ENCODE results near the gene IFFO2. TPM values are rescaled to one million over a fixed set of nuclear protein-coding genes. Genes with fewer than 3 reads are reported as not detected.

The IFFO2 gene
- total RNA-seq, 2 experiments from 2014 or later: 19.9 to 22.7 TPM

GRCh38 chr1:18938008-18938706 lies 18.3 kb downstream of the IFFO2 start:
- ChIA-PET CTCF (no interaction called here), POLR2A (interaction anchor here (1.2 to 3.4 kb wide), 2 partner anchors 11 to 13 kb away, joined by 9 to 23 read pairs; no protein-coding TSS in a partner anchor)
- Mint-ChIP-seq H3K27me3 (no peaks in the 10 kb centered on the region), H3K9me3 (no peaks in the 10 kb centered on the region), H3K4me3 (no peak overlapping the region), H3K36me3 (ENCODE audit: low read depth) (no peaks in the 10 kb centered on the region), H3K4me1 (peaks cover 8% of the 10 kb centered on the region), H3K27ac (no peak overlapping the region)
- DNase-seq: no peak

- no peaks in the 10 kb centered on the region for H3K27me3 Mint-ChIP-seq
- H3K27ac Mint-ChIP-seq: no peak overlapping the region
- CTCF ChIA-PET: no interaction called here
- H3K9me3 Mint-ChIP-seq: no peaks in the 10 kb centered on the region
- no peaks in the 10 kb centered on the region for H3K36me3 Mint-ChIP-seq (ENCODE audit: low read depth)
- peaks cover 10% of the 10 kb centered on the region for H3K4me1 Mint-ChIP-seq
- H3K4me3 Mint-ChIP-seq: no peak overlapping the region
- POLR2A ChIA-PET: interaction anchor here (3.4 kb wide), 1 partner anchor 10 kb away, joined by 23 read pairs; no protein-coding TSS in a partner anchor
- no peak for DNase-seq
Observed at GRCh38 chr1:18937539-18937938, 18.9 kb downstream of the IFFO2 start.

DNA sequence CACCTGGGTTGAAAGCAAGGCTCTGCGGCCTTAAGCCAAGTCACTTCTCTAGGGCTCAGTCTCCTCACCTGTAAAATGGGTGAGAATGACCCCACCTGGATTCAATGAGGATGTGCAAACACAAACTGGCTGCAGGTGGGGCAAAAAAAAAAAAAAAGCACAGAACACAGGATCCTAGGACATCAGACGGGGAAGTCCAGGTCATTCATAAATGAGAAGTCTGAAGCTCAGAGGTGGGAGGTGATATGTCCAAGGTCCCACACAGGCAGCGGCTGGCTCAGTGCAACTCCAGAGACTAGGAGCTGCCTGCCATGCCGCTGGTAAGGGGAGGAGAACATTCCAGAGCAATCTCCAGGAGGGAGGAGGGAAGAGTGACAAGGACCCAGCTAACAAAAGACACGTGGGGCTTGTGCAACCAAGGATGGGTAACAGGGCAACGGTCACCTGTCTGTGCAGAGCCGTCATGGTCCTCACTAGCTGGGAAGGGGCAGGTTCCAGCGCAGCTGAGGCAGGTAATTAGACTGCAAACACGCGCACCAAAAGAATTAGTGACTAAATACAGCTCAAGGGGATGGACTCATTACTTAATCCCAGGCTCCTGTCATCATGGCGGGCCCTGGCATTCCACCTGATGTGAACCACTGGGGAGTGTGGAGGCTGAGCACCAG lies 19.5 kb downstream of the IFFO2 start:
- Mint-ChIP-seq H3K27ac (no peak overlapping the region), H3K9me3 (no peaks in the 10 kb centered on the region)
- CTCF ChIA-PET: interaction anchor here (0.7 kb wide), 1 partner anchor 38 kb away, joined by 4 read pairs; no protein-coding TSS in a partner anchor

DNA sequence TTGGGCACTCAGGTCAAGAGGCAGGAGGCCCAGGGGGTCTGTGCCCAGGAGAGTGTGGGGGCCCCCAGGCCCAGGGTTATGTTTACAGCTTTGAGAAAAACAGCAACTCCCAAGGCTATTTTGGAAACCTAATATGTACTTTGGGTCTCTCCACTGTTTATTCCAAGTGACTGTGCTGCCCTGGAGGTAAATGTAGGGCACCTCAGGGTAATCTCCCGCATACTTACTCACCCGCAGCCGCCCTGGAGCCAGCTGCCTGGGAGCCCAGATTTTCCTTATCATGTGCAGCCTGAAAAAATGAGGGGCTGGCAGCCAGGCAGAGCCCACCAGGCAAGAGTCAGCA lies 20.0 kb downstream of the IFFO2 start:
- Mint-ChIP-seq H3K36me3 (ENCODE audit: low read depth) (no peaks in the 10 kb centered on the region), H3K4me1 (peaks cover 15% of the 10 kb centered on the region), H3K27ac (no peak overlapping the region), H3K4me3 (no peak overlapping the region), H3K9me3 (no peaks in the 10 kb centered on the region), H3K27me3 (no peaks in the 10 kb centered on the region)
- ChIA-PET POLR2A (interaction anchor here (3.4 kb wide), 1 partner anchor 9 kb away, joined by 23 read pairs; no protein-coding TSS in a partner anchor), CTCF (no interaction called here)
- DNase-seq: no peak

More for the DNA sequence above, 19.5 kb downstream of the IFFO2 start:
- Mint-ChIP-seq H3K27me3 (no peaks in the 10 kb centered on the region), H3K4me3 (no peak overlapping the region), H3K36me3 (ENCODE audit: low read depth) (no peaks in the 10 kb centered on the region), H3K4me1 (peaks cover 12% of the 10 kb centered on the region)
- DNase-seq: no peak
- POLR2A ChIA-PET: interaction anchor here (3.4 kb wide), 1 partner anchor 10 kb away, joined by 23 read pairs; no protein-coding TSS in a partner anchor

DNA sequence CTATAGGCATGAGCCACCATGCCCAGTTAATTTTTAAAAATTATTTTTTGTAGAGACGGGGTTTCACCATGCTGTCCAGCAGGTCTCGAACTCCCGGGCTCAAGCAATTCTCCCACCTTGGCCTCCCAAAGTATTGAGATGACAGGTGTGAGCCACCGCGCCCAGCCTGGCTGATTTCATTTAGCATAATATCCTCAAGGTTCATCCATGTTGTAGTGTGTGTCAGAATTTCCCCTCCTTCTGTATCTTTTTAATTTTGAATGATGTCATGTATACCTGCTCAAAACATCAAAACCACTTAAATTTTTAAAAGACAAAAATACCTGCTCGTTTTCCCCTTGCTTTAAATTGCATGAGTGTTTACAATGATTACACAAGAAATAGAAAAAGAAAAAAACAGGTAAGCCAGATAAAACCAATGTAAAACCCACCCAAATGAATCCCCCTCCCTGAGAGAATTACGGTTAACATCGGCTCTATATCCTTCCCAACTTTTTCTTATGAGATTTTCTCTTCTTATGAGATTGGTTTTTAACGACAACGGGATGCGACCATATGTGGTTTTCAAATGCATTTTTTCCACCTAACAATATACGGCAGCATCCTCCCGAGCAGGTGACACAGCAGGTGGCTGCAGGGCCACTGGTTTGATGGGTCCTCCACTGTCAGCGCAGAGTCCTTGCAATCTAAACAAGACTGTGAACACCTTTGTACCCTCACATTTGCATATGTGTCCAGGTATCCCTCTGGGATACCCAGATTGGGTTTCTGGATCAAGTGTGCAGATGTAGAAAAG lies 22.1 kb downstream of the IFFO2 start:
- H3K36me3 Mint-ChIP-seq (ENCODE audit: low read depth): no peaks in the 10 kb centered on the region
- ChIA-PET CTCF (no interaction called here), POLR2A (no interaction called here)
- peaks cover 23% of the 10 kb centered on the region for H3K4me1 Mint-ChIP-seq
- no peak overlapping the region for H3K27ac Mint-ChIP-seq
- no peak for DNase-seq
- no peak overlapping the region for H3K4me3 Mint-ChIP-seq
- no peaks in the 10 kb centered on the region for H3K27me3 Mint-ChIP-seq
- no peaks in the 10 kb centered on the region for H3K9me3 Mint-ChIP-seq

DNA sequence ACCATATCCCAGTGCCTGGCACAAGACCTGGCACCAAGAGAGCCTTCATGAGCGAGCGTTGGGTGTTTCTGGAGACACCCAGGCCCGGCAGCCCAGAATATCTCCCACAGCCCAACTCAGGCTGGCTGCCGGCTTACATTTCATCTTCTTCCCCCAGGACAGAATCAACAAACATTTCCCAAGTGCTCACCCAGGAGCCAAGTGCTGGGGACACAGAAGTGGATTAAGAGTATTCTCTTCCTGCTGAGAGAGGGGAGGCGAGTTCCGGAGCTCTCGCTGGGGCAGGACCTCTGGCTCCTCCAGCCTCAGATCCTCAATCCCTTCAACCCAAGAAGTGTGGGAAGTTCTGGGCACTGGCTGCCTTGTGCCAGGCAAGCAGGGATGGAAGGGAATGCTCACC lies 23.6 kb downstream of the IFFO2 start:
- no peak for DNase-seq
- H3K4me1 Mint-ChIP-seq: peaks cover 35% of the 10 kb centered on the region
- H3K27ac Mint-ChIP-seq: no peak overlapping the region
- ChIA-PET POLR2A (interaction anchor here (1.3 to 2.2 kb wide), 3 partner anchors 16 to 23 kb away, joined by 3 to 7 read pairs (median 6); partner anchors contain the start of gene IFFO2), CTCF (no interaction called here)
- no peak overlapping the region for H3K4me3 Mint-ChIP-seq
- no peaks in the 10 kb centered on the region for H3K36me3 Mint-ChIP-seq (ENCODE audit: low read depth)
- no peaks in the 10 kb centered on the region for H3K27me3 Mint-ChIP-seq
- H3K9me3 Mint-ChIP-seq: no peaks in the 10 kb centered on the region

- H3K4me3 Mint-ChIP-seq: no peak overlapping the region
- H3K27ac Mint-ChIP-seq: no peak overlapping the region
- ChIA-PET CTCF (no interaction called here), POLR2A (interaction anchor here (1.2 to 2.2 kb wide), 4 partner anchors 16 to 31 kb away, joined by 3 to 7 read pairs (median 5); partner anchors contain the start of gene IFFO2)
- H3K9me3 Mint-ChIP-seq: no peaks in the 10 kb centered on the region
- H3K27me3 Mint-ChIP-seq: no peaks in the 10 kb centered on the region
- no peak for DNase-seq
- no peaks in the 10 kb centered on the region for H3K36me3 Mint-ChIP-seq (ENCODE audit: low read depth)
- peaks cover 40% of the 10 kb centered on the region for H3K4me1 Mint-ChIP-seq
Observed at GRCh38 chr1:18932387-18932786, 24.1 kb downstream of the IFFO2 start.

DNA sequence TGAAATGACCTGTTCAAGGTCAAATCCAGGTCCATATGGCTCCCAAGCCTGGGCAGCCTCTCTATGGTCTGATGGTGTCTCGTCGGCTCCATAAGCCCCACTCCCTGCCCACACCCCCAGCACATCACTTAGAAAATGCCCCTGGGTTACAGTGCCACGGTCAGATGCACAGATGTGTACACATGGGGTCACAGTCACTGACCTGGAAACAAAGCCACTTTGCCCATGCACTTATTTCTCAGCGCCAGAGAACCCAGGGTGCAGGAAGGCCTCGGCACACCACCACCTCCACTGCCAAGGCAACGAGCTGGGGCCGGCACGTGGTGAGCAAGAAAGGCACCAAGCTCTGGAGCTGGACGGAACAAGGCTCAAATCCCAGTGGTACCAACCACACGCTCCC lies 24.7 kb downstream of the IFFO2 start:
- Mint-ChIP-seq H3K9me3 (no peaks in the 10 kb centered on the region), H3K27me3 (no peaks in the 10 kb centered on the region), H3K27ac (no peak overlapping the region), H3K4me3 (no peak overlapping the region), H3K36me3 (ENCODE audit: low read depth) (no peaks in the 10 kb centered on the region), H3K4me1 (peaks cover 46% of the 10 kb centered on the region)
- CTCF ChIA-PET: no interaction called here
- DNase-seq: no peak
- POLR2A ChIA-PET: interaction anchor here (1.2 to 2.2 kb wide), 4 partner anchors 17 to 31 kb away, joined by 3 to 7 read pairs (median 5); partner anchors contain the start of gene IFFO2

DNA sequence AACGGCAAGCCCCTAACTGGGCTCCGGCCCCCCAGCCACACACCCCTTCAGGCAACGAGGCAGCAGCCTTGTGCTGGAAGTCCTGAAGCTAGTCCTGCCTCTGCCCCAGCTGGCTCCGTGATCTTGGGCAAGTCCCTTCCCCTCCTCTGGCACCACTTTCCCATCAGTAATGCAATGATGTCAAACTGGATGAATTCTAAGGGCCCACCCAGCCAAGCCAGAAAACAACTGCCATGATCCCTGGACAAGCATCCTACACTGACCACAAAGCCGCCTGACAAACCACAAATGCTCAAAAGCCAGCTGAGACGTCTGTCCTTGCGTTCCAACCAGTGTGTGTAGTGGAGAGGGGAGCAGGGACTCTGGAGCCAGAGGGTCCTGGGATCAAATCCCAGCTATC lies 26.8 kb downstream of the IFFO2 start:
- no peak for DNase-seq
- Mint-ChIP-seq H3K27ac (no peak overlapping the region), H3K9me3 (no peaks in the 10 kb centered on the region), H3K36me3 (ENCODE audit: low read depth) (peaks cover 5% of the 10 kb centered on the region), H3K4me3 (no peak overlapping the region), H3K27me3 (no peaks in the 10 kb centered on the region), H3K4me1 (peaks cover 65% of the 10 kb centered on the region)
- ChIA-PET POLR2A (interaction anchor here (1.6 to 11.5 kb wide), 2 partner anchors 17 to 24 kb away, joined by 8 to 414 read pairs; partner anchors contain the start of gene IFFO2), CTCF (interaction anchor here (0.7 to 1.2 kb wide), 2 partner anchors 16 to 17 kb away, joined by 3 read pairs; no protein-coding TSS in a partner anchor)

- Mint-ChIP-seq H3K27ac (peak overlapping the region; percentile 99), H3K36me3 (ENCODE audit: low read depth) (peaks cover 5% of the 10 kb centered on the region), H3K4me3 (no peak overlapping the region), H3K27me3 (no peaks in the 10 kb centered on the region), H3K9me3 (no peaks in the 10 kb centered on the region), H3K4me1 (peaks cover 68% of the 10 kb centered on the region)
- ChIA-PET POLR2A (interaction anchor here (1.1 to 11.5 kb wide), 6 partner anchors 11 to 146 kb away, joined by 4 to 414 read pairs (median 20); partner anchors contain the start of genes ALDH4A1 and IFFO2), CTCF (interaction anchor here (1.2 to 8.4 kb wide), 3 partner anchors 15 to 22 kb away, joined by 3 to 89 read pairs (median 38); no protein-coding TSS in a partner anchor)
- DNase-seq: no peak
Observed at GRCh38 chr1:18928985-18929384, 27.5 kb downstream of the IFFO2 start.

DNA sequence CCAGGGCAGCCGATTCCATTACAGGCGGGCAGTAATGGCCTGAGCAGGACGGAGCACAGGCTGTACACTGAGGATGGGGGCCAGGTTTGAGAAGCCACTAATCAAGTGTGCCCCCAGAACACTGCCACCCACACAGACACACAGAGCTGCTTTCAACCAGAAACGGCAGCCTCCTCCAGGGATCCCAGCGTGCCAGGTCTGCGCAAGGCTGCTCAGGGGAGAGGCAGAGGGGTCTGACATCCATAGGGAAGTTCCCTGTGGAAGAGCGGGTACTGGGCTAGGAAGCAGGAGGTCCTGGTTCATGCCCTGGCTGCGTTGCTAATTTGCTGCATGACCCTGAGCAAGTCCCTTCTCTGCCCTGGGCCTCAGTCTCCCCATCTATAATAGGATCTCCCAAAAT lies 28.1 kb downstream of the IFFO2 start:
- ChIA-PET POLR2A (interaction anchor here (1.1 to 11.5 kb wide), 10 partner anchors 9 to 147 kb away, joined by 4 to 414 read pairs (median 20); partner anchors contain the start of genes ALDH4A1 and IFFO2), CTCF (interaction anchor here (1.4 to 8.4 kb wide), 6 partner anchors 15 to 169 kb away, joined by 3 to 89 read pairs (median 22); partner anchors contain the start of gene IFFO2)
- H3K4me1 Mint-ChIP-seq: peaks cover 72% of the 10 kb centered on the region

GRCh38 chr1:18927654-18928272 lies 28.7 kb downstream of the IFFO2 start:
- POLR2A ChIA-PET: interaction anchor here (0.8 to 11.5 kb wide), 21 partner anchors 9 to 558 kb away, joined by 3 to 414 read pairs (median 7); partner anchors contain the start of genes ALDH4A1, CAPZB and IFFO2
- no peaks in the 10 kb centered on the region for H3K27me3 Mint-ChIP-seq
- H3K4me1 Mint-ChIP-seq: peaks cover 77% of the 10 kb centered on the region
- H3K36me3 Mint-ChIP-seq (ENCODE audit: low read depth): peaks cover 5% of the 10 kb centered on the region
- peak overlapping the region; percentile 76 for H3K4me3 Mint-ChIP-seq
- CTCF ChIA-PET: interaction anchor here (1.4 to 8.4 kb wide), 11 partner anchors 14 to 324 kb away, joined by 3 to 89 read pairs (median 6); partner anchors contain the start of genes ALDH4A1, EMC1, IFFO2 and MRTO4
- peak; percentile 57 for DNase-seq
- H3K9me3 Mint-ChIP-seq: no peaks in the 10 kb centered on the region
- peak overlapping the region; percentile 99 for H3K27ac Mint-ChIP-seq

More for the DNA sequence above, 28.1 kb downstream of the IFFO2 start:
- peak overlapping the region; percentile 99 for H3K27ac Mint-ChIP-seq
- peaks cover 5% of the 10 kb centered on the region for H3K36me3 Mint-ChIP-seq (ENCODE audit: low read depth)
- peak overlapping the region; percentile 76 for H3K4me3 Mint-ChIP-seq
- no peaks in the 10 kb centered on the region for H3K27me3 Mint-ChIP-seq
- DNase-seq: no peak
- no peaks in the 10 kb centered on the region for H3K9me3 Mint-ChIP-seq
